ENCODE measurements around the gene DDX1.
"Not testable (repeated sequence)": the region's sequence is repeated elsewhere in the genome, so short reads cannot be mapped to it uniquely, and the experiment has no call there.

The DDX1 gene

GRCh38 chr2:15591692-15592463, at the start of gene DDX1:
TSS of gene DDX1 (plus strand) at chr2:15591868. CDS start at chr2:15591934, 66 bp downstream.
- peak; percentile 85 to 91 for DNase-seq

GRCh38 chr2:15542269-15542668, 49.4 kb upstream of the DDX1 start:
- DNase-seq = not testable (repeated sequence)

- no peak for DNase-seq
These were observed 48.6 kb upstream of the DDX1 start for GRCh38 chr2:15543053-15543452.

- no peak for DNase-seq
These were observed 48.1 kb upstream of the DDX1 start for GRCh38 chr2:15543541-15543940.

GRCh38 chr2:15544227-15544626, 47.4 kb upstream of the DDX1 start:
- DNase-seq = no peak

- no peak for DNase-seq
These were observed 45.2 kb upstream of the DDX1 start for GRCh38 chr2:15546297-15547098.

GRCh38 chr2:15547115-15547876, 44.4 kb upstream of the DDX1 start:
- DNase-seq = no peak

GRCh38 chr2:15548974-15549373, 42.7 kb upstream of the DDX1 start:
- no peak for DNase-seq

- no peak for DNase-seq
These were observed 38.1 kb upstream of the DDX1 start for GRCh38 chr2:15553519-15553918.

- DNase-seq = no peak
These were observed 37.7 kb upstream of the DDX1 start for GRCh38 chr2:15553951-15554350.

GRCh38 chr2:15554525-15555218, 37.0 kb upstream of the DDX1 start:
- DNase-seq = no peak

- no peak for DNase-seq
These were observed 35.9 kb upstream of the DDX1 start for GRCh38 chr2:15555760-15556193.

- DNase-seq = no peak
These were observed 35.2 kb upstream of the DDX1 start for GRCh38 chr2:15556311-15556930.

- DNase-seq = peak; percentile 13 to 71
These were observed 33.8 kb upstream of the DDX1 start for GRCh38 chr2:15557887-15558311.

GRCh38 chr2:15559379-15560139, 32.1 kb upstream of the DDX1 start:
- DNase-seq = no peak

GRCh38 chr2:15560140-15560987, 31.3 kb upstream of the DDX1 start:
- DNase-seq = peak; percentile 3 to 50

- DNase-seq = peak; percentile 76 to 89
These were observed 30.6 kb upstream of the DDX1 start, which contains the start of gene NBAS for GRCh38 chr2:15560988-15561573. TSS of gene NBAS (minus strand) at chr2:15561334. CDS start at chr2:15561304, 30 bp downstream.

GRCh38 chr2:15561574-15562344, 29.9 kb upstream of the DDX1 start:
- DNase-seq = no peak
